Measurements from ENCODE around the gene AKAP12. TPM values are rescaled to one million over a fixed set of nuclear protein-coding genes. Genes with fewer than 3 reads are reported as not detected.
"Not testable (repeated sequence)": the region's sequence is repeated elsewhere in the genome, so short reads cannot be mapped to it uniquely, and the experiment has no call there.

The AKAP12 gene
- polyA plus RNA-seq, 1 donor (not counting 4 experiments of a cell fraction or from before 2014, with no cell fraction given): 0.56 TPM

DNA sequence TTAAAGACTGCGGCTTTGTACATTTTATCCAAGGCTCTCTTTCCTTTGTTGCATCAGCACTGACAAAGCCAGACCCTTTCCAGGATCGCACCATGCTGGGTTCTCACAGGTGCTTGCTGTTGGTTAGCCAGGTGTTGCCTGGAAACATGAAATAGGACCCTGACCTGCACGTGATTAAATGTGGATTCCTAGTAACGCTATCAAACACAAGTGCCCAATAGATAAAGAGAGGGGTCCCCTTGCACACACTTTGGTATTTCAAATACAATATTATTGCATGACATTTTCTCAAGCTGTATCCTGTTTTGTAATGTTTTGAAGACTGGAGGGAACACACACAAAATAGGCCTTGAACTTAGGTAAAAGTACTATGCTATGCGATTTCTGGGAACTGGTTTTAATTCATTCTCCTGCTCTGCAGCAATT, 73.3 kb downstream of the AKAP12 start:
- Histone ChIP-seq H3K36me3 (ENCODE audit: control insufficient read depth in 2 of 2, extremely low read depth in 1 of 2, insufficient read depth in 2 of 2, low read length in 2 of 2) (no peaks in the 10 kb centered on the region), H3K27me3 (ENCODE audit: control insufficient read depth, extremely low read depth, insufficient read depth, low read length) (no peaks in the 10 kb centered on the region), H3K9me1 (ENCODE audit: control insufficient read depth, extremely low read depth, insufficient read depth, low read length) (no peaks in the 10 kb centered on the region), H2AFZ (ENCODE audit: control insufficient read depth, low read length) (no peak overlapping the region), H3K4me1 (ENCODE audit: control insufficient read depth, extremely low read depth, insufficient read depth, low read length) (no peaks in the 10 kb centered on the region), H4K20me1 (ENCODE audit: control insufficient read depth, extremely low read depth, insufficient read depth, low read length) (no peaks in the 10 kb centered on the region), H3K9me3 (ENCODE audit: control insufficient read depth, low read depth, low read length) (no peaks in the 10 kb centered on the region), H3K4me3 (ENCODE audit: control insufficient read depth in 2 of 3, extremely low read depth in 1 of 3, insufficient read depth in 2 of 3, low read depth in 1 of 3, low read length in 3 of 3) (no peak overlapping the region), H3K9ac (ENCODE audit: control insufficient read depth, extremely low read depth, insufficient read depth, low read length) (no peak overlapping the region), H3K27ac (ENCODE audit: control insufficient read depth, insufficient read depth, low read length) (no peak overlapping the region), H3K79me2 (ENCODE audit: control insufficient read depth, insufficient read depth, low read length) (no peaks in the 10 kb centered on the region), H3K4me2 (ENCODE audit: control insufficient read depth, extremely low read depth, insufficient read depth, low read depth, low read length) (no peak overlapping the region)
- dilution Hi-C loops (cut with MboI; ENCODE audit: extremely low pct_ligation_motif_present, low sequenced_read_pairs): no loop called here
- no peak for FAIRE-seq
- DNase-seq (ENCODE audit: low read depth, low spot score): no peak
- no peak for TF ChIP-seq EZH2 (IDR thresholded peaks at IDR 0.05; ENCODE audit: low read length)
- TF ChIP-seq, protein P1, sequence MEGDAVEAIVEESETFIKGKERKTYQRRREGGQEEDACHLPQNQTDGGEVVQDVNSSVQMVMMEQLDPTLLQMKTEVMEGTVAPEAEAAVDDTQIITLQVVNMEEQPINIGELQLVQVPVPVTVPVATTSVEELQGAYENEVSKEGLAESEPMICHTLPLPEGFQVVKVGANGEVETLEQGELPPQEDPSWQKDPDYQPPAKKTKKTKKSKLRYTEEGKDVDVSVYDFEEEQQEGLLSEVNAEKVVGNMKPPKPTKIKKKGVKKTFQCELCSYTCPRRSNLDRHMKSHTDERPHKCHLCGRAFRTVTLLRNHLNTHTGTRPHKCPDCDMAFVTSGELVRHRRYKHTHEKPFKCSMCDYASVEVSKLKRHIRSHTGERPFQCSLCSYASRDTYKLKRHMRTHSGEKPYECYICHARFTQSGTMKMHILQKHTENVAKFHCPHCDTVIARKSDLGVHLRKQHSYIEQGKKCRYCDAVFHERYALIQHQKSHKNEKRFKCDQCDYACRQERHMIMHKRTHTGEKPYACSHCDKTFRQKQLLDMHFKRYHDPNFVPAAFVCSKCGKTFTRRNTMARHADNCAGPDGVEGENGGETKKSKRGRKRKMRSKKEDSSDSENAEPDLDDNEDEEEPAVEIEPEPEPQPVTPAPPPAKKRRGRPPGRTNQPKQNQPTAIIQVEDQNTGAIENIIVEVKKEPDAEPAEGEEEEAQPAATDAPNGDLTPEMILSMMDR (optimal IDR thresholded peaks at IDR 0.05 in 1 of 3, IDR thresholded peaks at IDR 0.05 in 1 of 3, conservative IDR thresholded peaks at IDR 0.05 in 1 of 3; ENCODE audit: extremely low read depth in 1 of 3, insufficient read depth in 2 of 3, low read length in 3 of 3): no peak

GRCh38 chr6:151315661-151316060, 75.9 kb downstream of the AKAP12 start:
- H3K4me3 ChIP-seq (ENCODE audit: control insufficient read depth in 2 of 3, extremely low read depth in 1 of 3, insufficient read depth in 2 of 3, low read depth in 1 of 3, low read length in 3 of 3); H3K4me1 ChIP-seq (ENCODE audit: control insufficient read depth, extremely low read depth, insufficient read depth, low read length); dilution Hi-C loops (cut with MboI; ENCODE audit: extremely low pct_ligation_motif_present, low sequenced_read_pairs); H3K9ac ChIP-seq (ENCODE audit: control insufficient read depth, extremely low read depth, insufficient read depth, low read length); DNase-seq (ENCODE audit: low read depth, low spot score); H3K4me2 ChIP-seq (ENCODE audit: control insufficient read depth, extremely low read depth, insufficient read depth, low read depth, low read length); FAIRE-seq; H3K36me3 ChIP-seq (ENCODE audit: control insufficient read depth in 2 of 2, extremely low read depth in 1 of 2, insufficient read depth in 2 of 2, low read length in 2 of 2); H3K79me2 ChIP-seq (ENCODE audit: control insufficient read depth, insufficient read depth, low read length); H3K27ac ChIP-seq (ENCODE audit: control insufficient read depth, insufficient read depth, low read length); H3K9me3 ChIP-seq (ENCODE audit: control insufficient read depth, low read depth, low read length); H3K9me1 ChIP-seq (ENCODE audit: control insufficient read depth, extremely low read depth, insufficient read depth, low read length); H3K27me3 ChIP-seq (ENCODE audit: control insufficient read depth, extremely low read depth, insufficient read depth, low read length); H4K20me1 ChIP-seq (ENCODE audit: control insufficient read depth, extremely low read depth, insufficient read depth, low read length); H2AFZ ChIP-seq (ENCODE audit: control insufficient read depth, low read length): not testable (repeated sequence)
